Fibroblast of villous mesenchyme (primary cell): ENCODE measurements around the gene GPR31. TPM values are rescaled to one million over a fixed set of nuclear protein-coding genes. Genes with fewer than 3 reads are reported as not detected.

Experiments
- DNase-seq: peaks from one replicate; pipeline ENCODE4 v3.0.0-alpha.2; 2010; ENCODE audit warnings: low read depth
- H3K4me3 ChIP-seq: 2 replicates; pipeline ENCODE4 v1.5.1; 2011; ENCODE audit warnings: low read depth, mild to moderate bottlenecking, low read length
- CTCF ChIP-seq: IDR thresholded peaks from 2 replicates; pipeline ENCODE4 v1.5.1; 2012; ENCODE audit warnings: low read depth, mild to moderate bottlenecking, low read length; ENCODE audit not compliant: insufficient read depth
- total RNA-seq: library from RNA; depleted of rRNA; stranded (reverse); fragments of >200 nt; gene quantifications from 2 replicates; pipeline ENCODE4 v1.2.3, GENCODE V29; 2012

Gene GPR31
- total RNA-seq, 1 donor, result not detected

- no peak for DNase-seq
- no peak for TF ChIP-seq CTCF
- H3K4me3 ChIP-seq, result no peak overlapping the region
Measured at GRCh38 chr6:167145461-167145860, 12.3 kb downstream of the GPR31 start.

GRCh38 chr6:167143041-167143440 is 14.7 kb downstream of the GPR31 start:
- no peak for DNase-seq
- no peak overlapping the region for H3K4me3 ChIP-seq
- TF ChIP-seq CTCF, result no peak

GRCh38 chr6:167142433-167142761 is 15.4 kb downstream of the GPR31 start:
- no peak for TF ChIP-seq CTCF
- no peak for DNase-seq
- no peak overlapping the region for H3K4me3 ChIP-seq

GRCh38 chr6:167141667-167142432 is 15.9 kb downstream of the GPR31 start:
- peak; percentile 26 for DNase-seq
- TF ChIP-seq CTCF, result peak; percentile 74
- H3K4me3 ChIP-seq, result no peak overlapping the region

GRCh38 chr6:167140589-167141474 is 16.9 kb downstream of the GPR31 start:
- no peak for TF ChIP-seq CTCF
- no peak overlapping the region for H3K4me3 ChIP-seq
- no peak for DNase-seq

GRCh38 chr6:167139761-167140160 is 18.0 kb downstream of the GPR31 start:
- no peak for TF ChIP-seq CTCF
- no peak for DNase-seq
- no peak overlapping the region for H3K4me3 ChIP-seq

- H3K4me3 ChIP-seq, result no peak overlapping the region
- no peak for TF ChIP-seq CTCF
- DNase-seq, result no peak
Measured at GRCh38 chr6:167137881-167138280, 19.9 kb downstream of the GPR31 start.
